ENCODE measurements around the gene ZNF608.

DNA sequence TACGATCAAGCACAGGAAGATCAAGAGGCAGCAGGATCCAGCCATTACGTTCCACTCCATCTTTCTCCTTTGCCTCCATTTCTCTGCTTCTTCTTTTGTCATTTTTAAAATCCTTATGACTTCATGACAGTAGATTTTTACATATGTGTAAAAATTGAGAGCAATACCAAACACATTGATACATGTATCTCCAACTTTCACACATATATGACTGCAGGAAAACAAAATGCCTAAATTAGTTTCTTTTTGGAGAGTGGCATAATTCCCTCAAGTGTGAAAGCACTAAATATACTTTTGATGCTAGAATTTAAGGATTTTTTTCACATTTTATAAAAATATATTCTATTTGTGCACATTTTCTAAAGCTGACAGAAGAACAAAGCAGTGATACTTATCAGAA, 8.6 kb upstream of the ZNF608 start:
- TF ChIP-seq POLR2A (IDR thresholded peaks at IDR 0.05) (no peak), POLR2AphosphoS5 (IDR thresholded peaks at IDR 0.05) (no peak)
- TF ChIP-seq, protein P1, sequence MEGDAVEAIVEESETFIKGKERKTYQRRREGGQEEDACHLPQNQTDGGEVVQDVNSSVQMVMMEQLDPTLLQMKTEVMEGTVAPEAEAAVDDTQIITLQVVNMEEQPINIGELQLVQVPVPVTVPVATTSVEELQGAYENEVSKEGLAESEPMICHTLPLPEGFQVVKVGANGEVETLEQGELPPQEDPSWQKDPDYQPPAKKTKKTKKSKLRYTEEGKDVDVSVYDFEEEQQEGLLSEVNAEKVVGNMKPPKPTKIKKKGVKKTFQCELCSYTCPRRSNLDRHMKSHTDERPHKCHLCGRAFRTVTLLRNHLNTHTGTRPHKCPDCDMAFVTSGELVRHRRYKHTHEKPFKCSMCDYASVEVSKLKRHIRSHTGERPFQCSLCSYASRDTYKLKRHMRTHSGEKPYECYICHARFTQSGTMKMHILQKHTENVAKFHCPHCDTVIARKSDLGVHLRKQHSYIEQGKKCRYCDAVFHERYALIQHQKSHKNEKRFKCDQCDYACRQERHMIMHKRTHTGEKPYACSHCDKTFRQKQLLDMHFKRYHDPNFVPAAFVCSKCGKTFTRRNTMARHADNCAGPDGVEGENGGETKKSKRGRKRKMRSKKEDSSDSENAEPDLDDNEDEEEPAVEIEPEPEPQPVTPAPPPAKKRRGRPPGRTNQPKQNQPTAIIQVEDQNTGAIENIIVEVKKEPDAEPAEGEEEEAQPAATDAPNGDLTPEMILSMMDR (IDR thresholded peaks at IDR 0.05) = no peak
